ENCODE measurements around the gene TPK1.

Gene TPK1

GRCh38 chr7:144568233-144568632 lies 267.6 kb downstream of the TPK1 start:
- CTCF ChIA-PET: no interaction called here
- H3K27ac ChIP-seq: no peak overlapping the region
- TF ChIP-seq CTCF (conservative IDR thresholded peaks at IDR 0.05; ENCODE audit: low read depth): no peak
- POLR2A ChIA-PET (ENCODE audit: low non-redundant PET): no interaction called here
- no peak for DNase-seq (ENCODE audit: low spot score)

- DNase-seq (ENCODE audit: low spot score): no peak
- CTCF ChIA-PET: no interaction called here
- no peak for TF ChIP-seq CTCF (conservative IDR thresholded peaks at IDR 0.05; ENCODE audit: low read depth)
- H3K27ac ChIP-seq: no peak overlapping the region
- POLR2A ChIA-PET (ENCODE audit: low non-redundant PET): no interaction called here
Observed at GRCh38 chr7:144565586-144565985, 270.3 kb downstream of the TPK1 start.

GRCh38 chr7:144549861-144550260 lies 286.0 kb downstream of the TPK1 start:
- no peak for TF ChIP-seq CTCF (conservative IDR thresholded peaks at IDR 0.05; ENCODE audit: low read depth)
- no peak for DNase-seq (ENCODE audit: low spot score)
- POLR2A ChIA-PET (ENCODE audit: low non-redundant PET): no interaction called here
- H3K27ac ChIP-seq: no peak overlapping the region
- CTCF ChIA-PET: no interaction called here

GRCh38 chr7:144548556-144548955 lies 287.3 kb downstream of the TPK1 start:
- no peak for DNase-seq (ENCODE audit: low spot score)
- CTCF ChIA-PET: interaction anchor here (0.6 kb wide), 1 partner anchor 160 kb away, joined by 3 read pairs; no protein-coding TSS in a partner anchor

GRCh38 chr7:144547888-144548287 lies 288.0 kb downstream of the TPK1 start:
- DNase-seq (ENCODE audit: low spot score): no peak
- TF ChIP-seq CTCF (conservative IDR thresholded peaks at IDR 0.05; ENCODE audit: low read depth): no peak
- H3K27ac ChIP-seq: no peak overlapping the region
- ChIA-PET CTCF (no interaction called here), POLR2A (ENCODE audit: low non-redundant PET) (no interaction called here)

More at GRCh38 chr7:144548556-144548955, 287.3 kb downstream of the TPK1 start:
- TF ChIP-seq CTCF (conservative IDR thresholded peaks at IDR 0.05; ENCODE audit: low read depth): no peak
- POLR2A ChIA-PET (ENCODE audit: low non-redundant PET): no interaction called here
- no peak overlapping the region for H3K27ac ChIP-seq

GRCh38 chr7:144546782-144547181 lies 289.1 kb downstream of the TPK1 start:
- no peak for TF ChIP-seq CTCF (conservative IDR thresholded peaks at IDR 0.05; ENCODE audit: low read depth)
- ChIA-PET POLR2A (ENCODE audit: low non-redundant PET) (no interaction called here), CTCF (no interaction called here)
- DNase-seq (ENCODE audit: low spot score): no peak
- no peak overlapping the region for H3K27ac ChIP-seq

GRCh38 chr7:144545330-144545729 lies 290.5 kb downstream of the TPK1 start:
- CTCF ChIA-PET: no interaction called here
- no peak for TF ChIP-seq CTCF (conservative IDR thresholded peaks at IDR 0.05; ENCODE audit: low read depth)
- POLR2A ChIA-PET (ENCODE audit: low non-redundant PET): no interaction called here
- no peak for DNase-seq (ENCODE audit: low spot score)
- no peak overlapping the region for H3K27ac ChIP-seq
